Astrocyte (in vitro differentiated cells and primary cell): ENCODE data around the gene ENTHD1. TPM values are rescaled to one million over a fixed set of nuclear protein-coding genes. Genes with fewer than 3 reads are reported as not detected.

Experiments used
- DNase-seq: peaks from one replicate; pipeline ENCODE4 v3.0.0-alpha.2; 2010; ENCODE audit warnings: low read depth
- FAIRE-seq: peaks from 2 replicates; lab custom pipeline; 2011; peaks lifted over from hg19 to GRCh38; lab: Jason Lieb, UNC
- H2AFZ ChIP-seq: 2 replicates; pipeline ENCODE4 v1.6.0; 2012; ENCODE audit warnings: low read depth, low read length, inconsistent platforms
- H3K27ac ChIP-seq: 2 replicates; pipeline ENCODE4 v1.5.1; 2011; ENCODE audit warnings: low read depth, low read length, inconsistent platforms
- H3K27me3 ChIP-seq: 2 replicates; pipeline ENCODE4 v1.6.0; 2011; ENCODE audit warnings: low read length, inconsistent platforms; ENCODE audit not compliant: insufficient read depth
- H3K36me3 ChIP-seq: 2 replicates; pipeline ENCODE4 v1.5.1; 2011; ENCODE audit warnings: low read length, inconsistent platforms; ENCODE audit not compliant: insufficient read depth
- H3K4me1 ChIP-seq: 2 replicates; pipeline ENCODE4 v1.5.1; 2011; ENCODE audit warnings: low read length, inconsistent platforms; ENCODE audit not compliant: insufficient read depth
- H3K4me2 ChIP-seq: 2 replicates; pipeline ENCODE4 v1.6.0; 2012; ENCODE audit warnings: low read length, inconsistent platforms
- H3K4me3 ChIP-seq: 2 replicates; pipeline ENCODE4 v1.5.1; 2011; ENCODE audit warnings: low read depth, mild to moderate bottlenecking, low read length, inconsistent platforms; ENCODE audit not compliant: insufficient read depth
- H3K79me2 ChIP-seq: 2 replicates; pipeline ENCODE4 v1.6.0; 2012; ENCODE audit warnings: mild to moderate bottlenecking, low read length, inconsistent platforms; ENCODE audit not compliant: insufficient read depth
- H3K9ac ChIP-seq: 2 replicates; pipeline ENCODE4 v1.6.0; 2012; ENCODE audit warnings: mild to moderate bottlenecking, low read length, inconsistent platforms
- H3K9me3 ChIP-seq: 2 replicates; pipeline ENCODE4 v1.5.1; 2012; ENCODE audit warnings: low read depth, mild to moderate bottlenecking, low read length, inconsistent platforms; ENCODE audit not compliant: insufficient read depth
- H4K20me1 ChIP-seq: 2 replicates; pipeline ENCODE4 v1.6.0; 2012; ENCODE audit warnings: low read length, inconsistent platforms; ENCODE audit not compliant: insufficient read depth
- H3K27ac Mint-ChIP-seq: one replicate; pipeline ENCODE4 v1.8.0; 2021; ENCODE audit warnings: mild to moderate bottlenecking, mixed read lengths; ENCODE audit not compliant: unreplicated experiment
- H3K27me3 Mint-ChIP-seq: one replicate; pipeline ENCODE4 v1.8.0; 2021; ENCODE audit warnings: low read depth, mixed read lengths; ENCODE audit not compliant: unreplicated experiment
- H3K36me3 Mint-ChIP-seq: one replicate; pipeline ENCODE4 v1.8.0; 2021; ENCODE audit warnings: low read depth, mixed read lengths; ENCODE audit not compliant: unreplicated experiment
- H3K4me1 Mint-ChIP-seq: one replicate; pipeline ENCODE4 v1.8.0; 2021; ENCODE audit warnings: low read depth, mixed read lengths; ENCODE audit not compliant: unreplicated experiment
- H3K4me3 Mint-ChIP-seq: one replicate; pipeline ENCODE4 v1.8.0; 2021; ENCODE audit warnings: mild to moderate bottlenecking, moderate library complexity, mixed read lengths; ENCODE audit not compliant: unreplicated experiment
- H3K9me3 Mint-ChIP-seq: one replicate; pipeline ENCODE4 v1.8.0; 2021; ENCODE audit warnings: mild to moderate bottlenecking, mixed read lengths; ENCODE audit not compliant: unreplicated experiment
- EZH2 ChIP-seq: IDR thresholded peaks from 2 replicates; pipeline ENCODE4 v1.6.1; 2012; ENCODE audit warnings: mild to moderate bottlenecking, low read length, inconsistent platforms; ENCODE audit not compliant: insufficient read depth
- total RNA-seq: library from RNA; stranded (reverse); gene quantifications from 2 replicates; pipeline ENCODE4 v1.2.1, GENCODE V29; 2021
- TF ChIP-seq, protein P1 (sequence below): IDR thresholded peaks from 2 replicates; pipeline ENCODE4 v1.5.1; 2011; ENCODE audit warnings: low read depth, mild to moderate bottlenecking, inconsistent platforms, low read length, moderate library complexity; ENCODE audit not compliant: insufficient read depth

The ENTHD1 gene
- total RNA-seq, 1 donor from 2014 or later, result not detected

DNA sequence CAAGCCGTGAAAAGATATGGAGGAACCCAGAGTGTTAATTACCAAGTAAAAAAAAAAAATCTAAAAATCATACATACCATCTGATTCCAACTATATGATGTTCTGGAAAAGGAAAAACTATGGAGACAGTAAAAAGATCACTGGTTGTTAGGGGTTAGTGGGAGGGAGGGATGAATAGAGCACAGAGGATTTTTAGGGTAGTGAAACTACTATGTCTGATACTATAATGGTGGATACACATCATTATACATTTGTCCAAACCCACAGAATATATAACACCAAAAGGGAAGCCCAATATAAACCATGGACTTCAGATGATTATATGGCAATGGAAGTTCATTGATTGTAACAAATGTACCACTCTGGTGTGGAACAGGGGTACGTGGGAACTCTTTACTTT, 74.1 kb downstream of the ENTHD1 start:
- Histone ChIP-seq H3K9ac (no peak overlapping the region), H3K4me3 (no peak overlapping the region), H4K20me1 (no peaks in the 10 kb centered on the region), H3K4me1 (peaks cover 22% of the 10 kb centered on the region), H3K27me3 (no peaks in the 10 kb centered on the region), H3K4me2 (no peak overlapping the region), H2AFZ (no peak overlapping the region), H3K36me3 (no peaks in the 10 kb centered on the region), H3K27ac (no peak overlapping the region), H3K79me2 (no peaks in the 10 kb centered on the region), H3K9me3 (no peaks in the 10 kb centered on the region)
- no peak for FAIRE-seq
- no peaks in the 10 kb centered on the region for H3K9me3 Mint-ChIP-seq
- no peak for DNase-seq
- TF ChIP-seq, protein P1, sequence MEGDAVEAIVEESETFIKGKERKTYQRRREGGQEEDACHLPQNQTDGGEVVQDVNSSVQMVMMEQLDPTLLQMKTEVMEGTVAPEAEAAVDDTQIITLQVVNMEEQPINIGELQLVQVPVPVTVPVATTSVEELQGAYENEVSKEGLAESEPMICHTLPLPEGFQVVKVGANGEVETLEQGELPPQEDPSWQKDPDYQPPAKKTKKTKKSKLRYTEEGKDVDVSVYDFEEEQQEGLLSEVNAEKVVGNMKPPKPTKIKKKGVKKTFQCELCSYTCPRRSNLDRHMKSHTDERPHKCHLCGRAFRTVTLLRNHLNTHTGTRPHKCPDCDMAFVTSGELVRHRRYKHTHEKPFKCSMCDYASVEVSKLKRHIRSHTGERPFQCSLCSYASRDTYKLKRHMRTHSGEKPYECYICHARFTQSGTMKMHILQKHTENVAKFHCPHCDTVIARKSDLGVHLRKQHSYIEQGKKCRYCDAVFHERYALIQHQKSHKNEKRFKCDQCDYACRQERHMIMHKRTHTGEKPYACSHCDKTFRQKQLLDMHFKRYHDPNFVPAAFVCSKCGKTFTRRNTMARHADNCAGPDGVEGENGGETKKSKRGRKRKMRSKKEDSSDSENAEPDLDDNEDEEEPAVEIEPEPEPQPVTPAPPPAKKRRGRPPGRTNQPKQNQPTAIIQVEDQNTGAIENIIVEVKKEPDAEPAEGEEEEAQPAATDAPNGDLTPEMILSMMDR, result no peak
- no peak for TF ChIP-seq EZH2
- H3K36me3 Mint-ChIP-seq, result no peaks in the 10 kb centered on the region
- H3K27me3 Mint-ChIP-seq, result no peaks in the 10 kb centered on the region
- H3K4me3 Mint-ChIP-seq, result no peak overlapping the region
- H3K27ac Mint-ChIP-seq, result peak overlapping the region; percentile 75
- H3K4me1 Mint-ChIP-seq, result peaks cover 28% of the 10 kb centered on the region

DNA sequence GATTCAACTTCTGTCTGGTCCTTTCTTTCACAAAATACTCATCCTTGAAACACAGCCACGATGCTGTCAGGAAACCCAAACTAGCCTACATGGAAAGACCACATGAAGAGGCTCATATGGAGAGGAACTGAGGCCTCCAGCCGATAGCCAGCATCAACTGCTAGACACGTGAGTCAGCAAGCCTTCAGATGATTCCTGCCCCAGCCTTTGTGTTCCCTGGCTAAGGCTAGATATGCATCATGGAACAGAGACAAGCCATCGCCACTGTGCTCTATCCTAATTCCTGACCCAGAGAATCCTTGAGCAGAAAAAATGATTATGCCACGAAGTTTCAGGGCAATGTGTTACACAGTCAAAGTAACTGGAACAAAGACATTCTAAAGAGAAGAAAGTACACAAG, 75.5 kb downstream of the ENTHD1 start:
- Mint-ChIP-seq H3K9me3 (no peaks in the 10 kb centered on the region), H3K27me3 (no peaks in the 10 kb centered on the region), H3K27ac (peak overlapping the region; percentile 90), H3K4me1 (peaks cover 28% of the 10 kb centered on the region), H3K36me3 (no peaks in the 10 kb centered on the region), H3K4me3 (no peak overlapping the region)
- Histone ChIP-seq H3K27me3 (no peaks in the 10 kb centered on the region), H4K20me1 (no peaks in the 10 kb centered on the region), H3K4me3 (no peak overlapping the region), H3K79me2 (no peaks in the 10 kb centered on the region), H3K4me1 (peaks cover 22% of the 10 kb centered on the region), H2AFZ (peak overlapping the region; percentile 37), H3K9me3 (no peaks in the 10 kb centered on the region), H3K36me3 (no peaks in the 10 kb centered on the region), H3K27ac (no peak overlapping the region), H3K4me2 (peak overlapping the region; percentile 19), H3K9ac (no peak overlapping the region)
- TF ChIP-seq EZH2, result no peak
- TF ChIP-seq, protein P1, result no peak
- DNase-seq (peak; percentile 63), FAIRE-seq (peak; percentile 13)

DNA sequence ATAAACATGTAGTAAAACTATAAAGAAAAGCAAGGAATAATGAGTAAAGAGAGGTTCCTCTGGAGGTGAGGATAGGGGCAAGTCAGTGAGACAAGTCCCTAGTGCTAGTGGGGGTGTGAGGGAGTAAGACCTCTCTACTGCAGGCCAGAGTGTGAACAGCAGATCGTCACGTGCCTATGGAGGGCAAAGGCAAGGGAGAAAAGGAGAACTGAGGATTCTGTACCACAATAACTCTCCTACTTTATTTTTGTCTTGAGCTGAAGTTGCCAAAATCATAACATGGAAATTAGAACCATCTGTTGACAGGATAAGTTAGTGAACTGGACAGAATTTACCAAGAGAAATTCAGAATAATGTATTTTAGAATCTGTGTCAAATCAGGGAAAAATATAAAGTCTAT, 77.6 kb downstream of the ENTHD1 start:
- no peak for DNase-seq
- no peak overlapping the region for H3K4me2 ChIP-seq
- H3K9ac ChIP-seq, result no peak overlapping the region
- Mint-ChIP-seq H3K4me1 (peaks cover 26% of the 10 kb centered on the region), H3K4me3 (no peak overlapping the region), H3K27ac (no peak overlapping the region), H3K36me3 (no peaks in the 10 kb centered on the region), H3K27me3 (no peaks in the 10 kb centered on the region), H3K9me3 (no peaks in the 10 kb centered on the region)
- H3K4me1 ChIP-seq, result peaks cover 22% of the 10 kb centered on the region
- no peak overlapping the region for H2AFZ ChIP-seq
- no peaks in the 10 kb centered on the region for H3K79me2 ChIP-seq
- no peaks in the 10 kb centered on the region for H3K27me3 ChIP-seq
- H3K27ac ChIP-seq, result no peak overlapping the region
- no peak overlapping the region for H3K4me3 ChIP-seq
- H4K20me1 ChIP-seq, result no peaks in the 10 kb centered on the region
- no peaks in the 10 kb centered on the region for H3K36me3 ChIP-seq
- no peaks in the 10 kb centered on the region for H3K9me3 ChIP-seq
- FAIRE-seq, result no peak
- TF ChIP-seq, protein P1, result no peak
- TF ChIP-seq EZH2, result no peak
